Measurements from ENCODE around the gene TRPT1.

- TF ChIP-seq CTCF (IDR thresholded peaks at IDR 0.05; ENCODE audit: low read depth, low read length, poor library complexity, severe bottlenecking) (no peak), EZH2phosphoT487 (IDR thresholded peaks at IDR 0.05; ENCODE audit: borderline replicate concordance, low read length) (no peak)
These were observed 2.9 kb downstream of the TRPT1 start for GRCh38 chr11:64223001-64223651.
